Activated gamma-delta T cell treated with anti-CD3 and anti-CD28 coated beads, Interleukin-2, amount 50 U/mL, for 16 hours (primary cell): Measurements from ENCODE around the gene SIPA1L3.

Experiments
- DNase-seq: peaks from one replicate; pipeline ENCODE4 v3.0.0-alpha.2; 2020; ENCODE audit warnings: low read depth

Gene SIPA1L3

DNA sequence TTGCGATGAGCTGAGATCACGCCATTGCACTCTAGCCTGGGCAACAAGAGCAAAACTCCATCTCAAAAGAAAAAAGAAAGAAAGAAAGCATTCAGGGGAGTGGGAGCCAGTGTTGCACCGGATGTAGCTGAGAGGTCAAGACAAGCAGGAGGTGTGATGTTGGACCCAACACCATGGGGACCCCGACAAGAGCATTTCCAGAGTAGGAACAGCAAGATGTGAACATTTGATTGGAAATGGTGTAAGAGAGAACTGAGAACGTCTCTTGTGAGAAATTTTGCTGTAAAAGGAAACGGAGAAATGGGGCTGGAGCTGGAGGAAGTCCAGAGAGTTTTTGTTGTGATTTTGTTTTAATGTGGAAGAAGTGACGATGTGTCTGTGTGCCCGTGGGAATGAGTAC lies 332.8 kb downstream of the SIPA1L3 start:
- DNase-seq, result no peak

DNA sequence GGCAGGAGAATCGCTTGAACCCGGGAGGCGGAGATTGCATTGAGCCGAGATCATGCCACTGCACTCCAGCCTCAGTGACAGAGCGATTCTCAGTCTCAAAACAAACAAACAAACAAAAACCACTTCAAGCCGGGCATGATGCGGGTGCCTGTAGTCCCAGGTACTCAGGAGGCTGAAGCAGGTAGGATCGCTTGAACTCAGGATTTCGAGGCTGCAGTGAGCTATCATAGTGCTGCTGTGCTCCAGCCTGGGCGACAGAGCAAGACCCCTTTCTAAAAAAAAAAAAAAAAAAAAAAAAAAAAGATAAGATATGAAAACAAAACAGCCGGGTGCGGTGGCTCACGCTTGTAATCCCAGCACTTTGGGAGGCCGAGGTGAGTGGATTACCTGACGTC lies 336.3 kb downstream of the SIPA1L3 start:
- no peak for DNase-seq

DNA sequence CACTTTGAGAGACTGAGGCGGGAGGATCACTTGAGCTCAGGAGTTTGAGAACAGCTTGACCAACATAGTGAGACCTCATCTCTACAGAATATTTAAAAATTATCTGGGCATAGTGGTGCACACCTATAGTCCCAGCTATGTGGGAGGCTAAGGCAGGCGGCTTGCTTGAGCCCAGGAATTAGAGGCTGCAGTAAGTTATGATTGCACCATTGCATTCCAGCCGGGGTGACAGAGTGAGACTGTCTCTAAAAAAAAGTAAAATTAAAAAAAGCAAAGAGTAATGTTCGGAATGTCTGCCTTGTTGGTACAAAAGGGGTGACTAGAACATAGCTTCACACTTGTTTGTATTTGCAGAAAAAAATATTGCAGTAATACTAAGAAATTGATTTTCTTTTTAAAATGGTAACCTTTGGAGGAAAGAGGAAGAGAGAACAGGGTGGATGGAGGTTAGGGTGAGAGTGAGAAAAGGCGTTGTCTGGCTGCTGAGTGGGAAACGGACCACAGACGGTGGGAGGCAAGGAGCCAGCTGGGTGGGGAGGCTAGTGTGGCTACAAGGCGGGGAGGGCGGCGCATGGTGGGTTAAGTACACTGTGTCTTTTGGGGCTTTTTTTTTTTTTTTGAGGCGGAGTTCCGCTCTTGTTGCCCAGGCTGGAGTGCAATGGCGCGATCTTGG lies 339.0 kb downstream of the SIPA1L3 start:
- DNase-seq, result no peak

DNA sequence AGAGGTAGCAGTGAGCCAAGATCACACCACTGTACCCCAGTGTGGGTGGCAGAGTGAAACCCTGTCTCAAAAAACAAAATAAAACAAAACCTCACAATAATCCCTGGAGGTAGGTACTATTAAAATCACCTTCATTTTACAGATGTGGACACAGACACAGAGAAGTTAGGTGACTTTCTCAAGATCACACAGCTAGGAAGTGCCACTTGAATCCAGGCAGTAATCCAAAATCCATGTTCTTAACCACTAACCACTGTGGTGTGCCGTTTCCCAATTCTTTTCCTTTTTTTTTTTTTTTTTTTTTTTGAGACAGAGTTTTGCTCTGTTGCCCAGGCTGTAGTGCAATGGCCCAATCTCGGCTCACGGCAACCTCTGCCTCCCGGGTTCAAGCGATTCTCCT lies 340.1 kb downstream of the SIPA1L3 start:
- no peak for DNase-seq

DNA sequence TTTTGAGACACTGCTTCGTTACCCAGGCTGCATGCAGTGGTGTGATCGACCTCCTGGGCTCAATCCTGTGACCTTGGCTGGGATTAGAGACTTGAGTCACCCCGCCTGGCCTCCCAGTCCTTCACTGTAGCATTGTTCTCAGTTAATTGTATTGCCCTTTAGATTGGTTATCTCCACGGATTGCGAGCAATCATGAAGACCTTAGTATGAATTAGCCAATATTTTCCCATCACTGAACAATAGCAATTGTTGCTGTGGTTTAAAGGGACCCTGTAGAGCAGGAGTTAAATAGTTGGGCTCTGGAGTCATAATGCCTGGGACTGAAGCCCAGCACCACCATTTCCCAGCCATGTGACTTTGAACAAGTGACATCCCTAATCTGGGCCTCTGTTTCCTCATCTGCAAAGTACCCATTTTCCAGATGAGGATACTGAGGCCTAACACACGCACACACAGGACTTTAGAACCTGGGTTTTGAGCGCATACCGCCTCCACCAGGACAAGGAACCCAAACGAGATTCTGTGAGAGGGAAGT lies 340.8 kb downstream of the SIPA1L3 start:
- no peak for DNase-seq

DNA sequence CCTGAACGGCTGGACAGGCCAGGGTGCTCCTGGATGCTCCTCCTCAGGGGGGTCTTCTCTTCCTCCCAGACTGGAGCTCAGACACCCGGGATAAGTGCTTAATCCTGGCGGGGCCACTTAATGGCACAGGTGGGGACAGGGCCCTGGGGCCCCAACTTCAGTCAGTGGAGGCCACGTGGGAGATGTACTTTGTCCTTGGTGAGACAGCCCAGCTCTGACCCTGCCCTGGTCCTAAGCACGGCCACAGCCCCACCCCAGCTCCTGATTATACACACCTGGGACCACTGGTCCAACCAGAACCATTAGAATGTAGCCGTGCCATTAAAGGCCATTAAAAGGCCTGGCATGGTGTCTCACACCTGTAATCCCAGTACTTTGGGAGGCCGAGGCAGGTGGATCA lies 341.4 kb downstream of the SIPA1L3 start:
- no peak for DNase-seq

DNA sequence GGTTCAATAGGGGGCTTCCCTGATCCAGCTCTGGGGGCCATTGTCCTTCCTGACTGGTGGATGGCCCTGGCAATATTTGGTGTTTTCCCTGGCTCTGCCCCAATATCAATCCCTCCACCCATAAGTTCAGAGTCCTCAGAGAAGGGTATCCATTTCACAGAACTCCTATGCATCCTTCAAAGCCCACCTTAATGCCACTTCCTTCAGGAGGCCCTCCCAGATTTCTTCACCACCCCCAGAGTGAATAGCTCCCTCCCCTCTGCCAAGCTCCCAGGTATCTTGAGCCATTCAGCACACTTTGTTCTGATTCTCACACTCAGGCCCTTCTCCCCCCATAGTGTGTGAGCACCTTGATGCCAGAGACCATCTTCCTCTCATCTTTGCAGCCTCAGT lies 343.4 kb downstream of the SIPA1L3 start:
- no peak for DNase-seq

DNA sequence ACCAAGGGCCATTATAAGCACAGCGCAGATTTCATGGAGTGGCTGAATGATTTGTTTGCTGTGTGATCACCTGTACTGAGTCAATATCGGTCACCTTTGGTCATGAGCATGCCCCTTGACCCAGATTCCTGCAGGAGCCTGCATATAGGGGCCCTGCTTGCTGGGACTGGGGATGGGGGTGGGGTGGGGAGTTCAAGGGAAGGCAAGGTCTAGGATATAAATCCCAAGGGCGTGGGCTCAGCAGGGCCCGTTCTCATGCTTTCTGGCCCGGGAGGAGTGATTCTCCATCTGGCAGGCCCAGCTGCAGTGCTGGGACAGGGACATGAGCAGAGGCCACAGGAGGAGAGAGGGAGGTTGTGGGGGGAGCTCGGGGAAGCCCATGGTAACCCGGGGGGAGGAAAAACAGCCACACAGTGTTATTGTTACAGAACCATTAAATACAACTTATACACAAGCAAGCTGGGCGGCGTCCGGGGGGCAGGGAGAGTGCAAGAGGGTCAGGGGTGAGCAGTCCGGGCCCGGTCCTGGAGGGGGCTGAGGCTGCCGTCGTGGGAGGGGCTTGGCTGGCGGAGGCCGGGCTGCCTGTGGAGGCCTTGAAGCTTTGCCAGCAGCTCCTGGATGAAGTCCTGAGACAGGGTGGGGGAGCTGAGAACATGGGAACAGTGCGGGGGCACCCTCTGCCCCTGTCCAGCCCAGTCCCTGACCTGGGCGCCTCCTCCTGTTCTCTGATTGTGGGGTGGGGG lies 344.0 kb downstream of the SIPA1L3 start:
- DNase-seq, result no peak

DNA sequence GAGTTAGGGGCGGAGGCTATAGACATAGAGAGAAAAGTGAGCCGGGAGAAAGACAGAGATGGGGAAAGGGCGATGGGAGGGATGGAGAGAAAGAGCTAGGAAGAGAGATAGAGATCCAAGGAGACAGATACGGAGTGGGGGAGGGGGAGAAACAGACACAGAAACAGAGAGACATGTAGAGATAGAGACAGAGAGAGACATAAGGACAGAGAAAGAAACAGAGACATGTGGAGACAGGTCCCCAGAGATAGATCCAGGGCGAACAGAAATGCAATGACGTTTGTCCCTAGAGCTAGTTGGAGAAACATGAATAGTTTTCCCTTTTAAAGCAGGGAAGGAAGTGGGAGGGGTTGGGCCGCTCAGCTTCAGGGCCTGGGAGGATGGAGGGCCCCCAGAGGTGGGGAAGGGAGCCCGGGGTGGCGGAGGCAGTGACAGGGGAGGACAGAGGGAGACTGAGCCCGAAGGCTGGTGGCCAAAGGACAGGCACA lies 344.6 kb downstream of the SIPA1L3 start:
- no peak for DNase-seq

DNA sequence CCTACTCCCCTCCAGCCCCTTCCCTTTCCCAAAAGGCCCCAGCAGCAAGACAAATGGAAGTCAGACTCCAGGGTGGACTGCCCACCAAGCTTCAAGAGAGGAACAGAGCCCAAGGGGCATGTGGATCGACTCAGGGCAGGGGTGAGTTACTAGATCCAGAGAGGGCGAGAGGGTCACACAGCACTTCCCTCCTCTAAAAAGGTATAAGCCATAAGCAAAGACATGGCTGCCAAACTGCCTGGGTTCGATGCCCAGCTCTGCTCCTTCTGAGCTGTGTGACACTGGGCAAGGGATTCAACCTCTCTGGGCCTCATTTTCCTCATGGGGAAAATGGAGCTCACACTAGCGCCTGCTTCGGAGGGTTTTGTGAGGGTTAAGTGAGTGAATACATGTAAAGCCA lies 345.4 kb downstream of the SIPA1L3 start:
- no peak for DNase-seq

DNA sequence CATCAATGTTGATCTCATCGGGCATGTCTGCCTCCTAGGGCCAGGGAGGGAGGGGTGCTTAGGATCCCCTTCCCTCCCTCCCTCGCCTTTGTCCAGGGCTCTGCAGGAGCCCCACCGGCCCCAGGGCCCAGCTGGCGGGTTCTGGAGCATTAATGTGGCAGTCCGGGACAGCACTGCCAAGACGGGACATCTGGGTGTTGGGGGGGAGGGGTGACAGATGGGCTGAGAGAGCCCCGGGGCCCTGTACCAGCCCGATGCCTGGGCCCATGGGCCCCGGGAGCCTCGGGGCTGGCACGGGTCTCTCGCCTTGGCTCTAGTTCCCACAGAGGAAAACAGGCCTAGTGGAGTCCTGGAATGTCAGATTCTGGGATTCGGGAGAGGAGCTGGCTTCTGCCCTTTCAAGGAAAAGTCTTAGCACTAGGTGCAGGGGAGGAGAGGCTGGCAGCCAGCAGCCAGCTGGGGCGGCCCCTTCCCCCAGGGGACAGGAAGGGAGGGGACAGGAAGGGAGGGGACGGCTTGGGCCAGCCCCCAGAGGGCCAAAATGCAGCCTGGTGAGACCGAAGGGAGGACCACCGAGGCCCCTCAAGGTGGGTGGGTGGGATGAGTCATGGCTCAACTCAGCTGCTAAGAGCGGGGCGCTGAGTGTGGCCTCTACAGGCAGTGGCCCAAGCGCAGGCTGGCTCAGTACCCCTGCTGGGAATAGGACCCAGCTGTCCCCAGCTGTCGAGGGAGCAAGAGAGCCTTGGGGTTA lies 346.1 kb downstream of the SIPA1L3 start:
- no peak for DNase-seq

DNA sequence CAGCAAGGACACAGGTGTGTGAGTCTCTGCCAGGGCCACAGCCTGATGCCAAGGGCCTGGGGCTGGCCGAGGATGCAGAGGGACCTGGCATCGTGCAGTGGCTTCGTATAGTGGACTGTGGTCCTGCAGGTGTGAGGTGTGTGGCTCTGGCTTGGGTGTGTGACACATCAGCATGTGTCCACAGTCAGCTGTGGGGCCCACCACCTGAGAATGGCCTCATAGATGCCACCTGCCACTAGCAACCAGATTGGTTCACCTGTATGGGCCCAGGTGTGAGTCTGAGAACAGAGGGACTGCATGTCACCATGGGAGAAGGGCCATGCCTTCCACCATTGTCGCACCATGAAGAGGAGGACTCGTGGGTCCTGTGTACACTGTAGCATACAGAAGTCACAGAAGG lies 346.8 kb downstream of the SIPA1L3 start:
- no peak for DNase-seq

DNA sequence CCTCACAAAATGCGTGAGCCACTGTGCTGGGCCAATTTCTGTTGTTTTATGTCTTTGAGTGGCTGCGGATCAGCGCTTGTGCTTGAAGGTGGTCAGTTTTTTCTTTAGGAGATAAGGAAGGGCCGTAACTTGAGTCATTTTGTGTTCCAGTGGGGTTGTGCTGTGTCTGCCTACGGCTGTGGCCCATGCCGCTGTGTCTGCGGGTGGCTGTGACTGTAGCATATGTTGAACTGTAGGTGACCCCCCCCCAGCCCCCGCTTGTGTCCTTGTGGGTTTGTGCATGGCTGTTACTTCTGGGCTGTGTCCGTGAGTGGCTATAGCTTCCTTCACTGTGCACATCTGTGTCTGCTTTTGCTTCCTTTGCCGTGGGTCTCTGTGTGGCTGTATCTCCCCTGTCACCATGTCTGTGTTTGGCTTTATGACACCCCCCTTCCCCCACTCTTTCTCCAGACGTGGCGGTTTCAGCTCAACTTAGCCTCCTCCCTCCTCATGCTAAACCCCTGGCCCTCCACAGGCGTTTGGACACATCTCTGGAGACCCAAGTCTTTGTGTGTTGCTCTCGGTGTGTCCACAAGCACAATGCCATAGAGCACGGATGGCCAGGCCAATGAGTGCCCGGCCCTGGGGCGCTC lies 348.5 kb downstream of the SIPA1L3 start:
- no peak for DNase-seq
